Ishikawa (cell line): Measurements from ENCODE around the gene HOXC5.

ENCODE experiments used
- CEBPB ChIP-seq: IDR thresholded peaks from 2 replicates; pipeline ENCODE4 v1.6.1; 2012
- CREB1 ChIP-seq: IDR thresholded peaks from 2 replicates; pipeline ENCODE4 v1.6.1; 2012; ENCODE audit warnings: low read depth
- EGR1 ChIP-seq: IDR thresholded peaks from 2 replicates; pipeline ENCODE4 v1.6.1; 2012
- EP300 ChIP-seq: IDR thresholded peaks from 2 replicates; pipeline ENCODE4 v1.6.1; 2012; ENCODE audit warnings: borderline replicate concordance
- FOXM1 ChIP-seq: IDR thresholded peaks from 2 replicates; pipeline ENCODE4 v1.6.1; 2012; ENCODE audit warnings: low read depth, borderline replicate concordance
- NFIC ChIP-seq: IDR thresholded peaks from 2 replicates; pipeline ENCODE4 v1.6.1; 2012
- RAD21 ChIP-seq: IDR thresholded peaks from 2 replicates; pipeline ENCODE4 v1.6.1; 2012; ENCODE audit warnings: low read depth
- TAF1 ChIP-seq: IDR thresholded peaks from 2 replicates; pipeline ENCODE4 v1.6.1; 2012; ENCODE audit warnings: low read depth, mild to moderate bottlenecking
- TCF12 ChIP-seq: IDR thresholded peaks from 2 replicates; pipeline ENCODE4 v1.6.1; 2012; ENCODE audit warnings: low read depth
- TEAD4 ChIP-seq: IDR thresholded peaks from 2 replicates; pipeline ENCODE4 v1.6.1; 2012
- YY1 ChIP-seq: IDR thresholded peaks from 2 replicates; pipeline ENCODE4 v1.6.1; 2012; ENCODE audit warnings: low read depth
- ZBTB7A ChIP-seq: IDR thresholded peaks from 2 replicates; pipeline ENCODE4 v1.6.1; 2012; ENCODE audit warnings: low read depth
- TF ChIP-seq, protein P1 (sequence below): IDR thresholded peaks from 2 replicates; pipeline ENCODE4 v1.6.1; 2012; ENCODE audit warnings: low read depth, mild to moderate bottlenecking
- TF ChIP-seq, protein P2 (sequence below): IDR thresholded peaks from 2 replicates; pipeline ENCODE4 v1.6.1; 2012
- TF ChIP-seq, protein P3 (sequence below): IDR thresholded peaks from 2 replicates; pipeline ENCODE4 v1.6.1; 2012

Gene HOXC5

DNA sequence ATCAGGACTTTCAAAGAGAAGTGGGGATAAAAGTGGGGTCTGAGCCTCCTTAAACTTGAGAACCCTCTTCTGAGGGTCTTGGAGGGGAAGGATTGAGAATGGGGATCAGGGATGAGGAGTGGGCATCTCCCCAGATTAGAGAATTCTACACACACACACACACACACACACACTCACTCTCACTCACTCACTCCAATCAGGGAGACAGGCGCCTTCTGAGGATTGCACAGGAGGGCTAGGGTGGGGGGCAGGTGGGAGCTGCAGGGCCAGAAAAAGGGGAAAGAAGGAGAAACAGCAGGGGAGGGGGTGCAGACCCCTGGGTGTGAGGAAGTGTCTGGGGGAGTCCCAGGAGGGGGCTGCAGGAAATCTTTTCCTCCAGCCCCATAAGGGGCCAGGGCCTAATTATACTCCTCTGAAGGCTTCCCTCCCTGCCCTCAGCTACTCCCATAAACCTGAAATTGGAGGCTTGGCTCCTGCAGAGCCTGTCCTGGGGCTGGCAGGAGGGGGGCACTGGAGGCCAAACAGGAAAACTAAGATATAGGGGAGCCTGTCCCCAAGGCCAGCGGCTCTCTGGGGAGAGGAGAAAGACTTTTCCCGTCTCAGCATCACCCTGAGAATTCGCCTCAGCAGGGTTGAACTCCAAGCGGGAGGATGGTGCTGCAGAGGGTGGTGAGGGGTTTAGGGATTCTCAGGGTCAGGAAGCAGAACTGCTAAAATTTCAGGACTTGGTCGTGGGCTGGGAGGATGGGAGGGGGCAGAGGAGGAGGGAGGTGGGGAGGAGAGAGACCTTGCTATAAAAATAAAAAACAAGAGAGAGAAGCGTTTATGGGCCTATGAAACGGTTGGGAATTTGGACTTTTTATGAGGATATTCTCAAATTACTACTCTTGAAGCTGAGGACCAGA lies 31.3 kb upstream of the HOXC5 start:
- TF ChIP-seq, protein P1, sequence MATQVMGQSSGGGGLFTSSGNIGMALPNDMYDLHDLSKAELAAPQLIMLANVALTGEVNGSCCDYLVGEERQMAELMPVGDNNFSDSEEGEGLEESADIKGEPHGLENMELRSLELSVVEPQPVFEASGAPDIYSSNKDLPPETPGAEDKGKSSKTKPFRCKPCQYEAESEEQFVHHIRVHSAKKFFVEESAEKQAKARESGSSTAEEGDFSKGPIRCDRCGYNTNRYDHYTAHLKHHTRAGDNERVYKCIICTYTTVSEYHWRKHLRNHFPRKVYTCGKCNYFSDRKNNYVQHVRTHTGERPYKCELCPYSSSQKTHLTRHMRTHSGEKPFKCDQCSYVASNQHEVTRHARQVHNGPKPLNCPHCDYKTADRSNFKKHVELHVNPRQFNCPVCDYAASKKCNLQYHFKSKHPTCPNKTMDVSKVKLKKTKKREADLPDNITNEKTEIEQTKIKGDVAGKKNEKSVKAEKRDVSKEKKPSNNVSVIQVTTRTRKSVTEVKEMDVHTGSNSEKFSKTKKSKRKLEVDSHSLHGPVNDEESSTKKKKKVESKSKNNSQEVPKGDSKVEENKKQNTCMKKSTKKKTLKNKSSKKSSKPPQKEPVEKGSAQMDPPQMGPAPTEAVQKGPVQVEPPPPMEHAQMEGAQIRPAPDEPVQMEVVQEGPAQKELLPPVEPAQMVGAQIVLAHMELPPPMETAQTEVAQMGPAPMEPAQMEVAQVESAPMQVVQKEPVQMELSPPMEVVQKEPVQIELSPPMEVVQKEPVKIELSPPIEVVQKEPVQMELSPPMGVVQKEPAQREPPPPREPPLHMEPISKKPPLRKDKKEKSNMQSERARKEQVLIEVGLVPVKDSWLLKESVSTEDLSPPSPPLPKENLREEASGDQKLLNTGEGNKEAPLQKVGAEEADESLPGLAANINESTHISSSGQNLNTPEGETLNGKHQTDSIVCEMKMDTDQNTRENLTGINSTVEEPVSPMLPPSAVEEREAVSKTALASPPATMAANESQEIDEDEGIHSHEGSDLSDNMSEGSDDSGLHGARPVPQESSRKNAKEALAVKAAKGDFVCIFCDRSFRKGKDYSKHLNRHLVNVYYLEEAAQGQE, result no peak
- TF ChIP-seq TEAD4, result no peak
- no peak for TF ChIP-seq RAD21
- TF ChIP-seq FOXM1, result no peak
- no peak for TF ChIP-seq NFIC
- no peak for TF ChIP-seq TCF12
- no peak for TF ChIP-seq EGR1
- TF ChIP-seq ZBTB7A, result no peak
- TF ChIP-seq CREB1, result no peak
- no peak for TF ChIP-seq EP300
- TF ChIP-seq, protein P2, sequence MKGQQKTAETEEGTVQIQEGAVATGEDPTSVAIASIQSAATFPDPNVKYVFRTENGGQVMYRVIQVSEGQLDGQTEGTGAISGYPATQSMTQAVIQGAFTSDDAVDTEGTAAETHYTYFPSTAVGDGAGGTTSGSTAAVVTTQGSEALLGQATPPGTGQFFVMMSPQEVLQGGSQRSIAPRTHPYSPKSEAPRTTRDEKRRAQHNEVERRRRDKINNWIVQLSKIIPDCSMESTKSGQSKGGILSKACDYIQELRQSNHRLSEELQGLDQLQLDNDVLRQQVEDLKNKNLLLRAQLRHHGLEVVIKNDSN, result no peak
- TF ChIP-seq YY1, result no peak
- TF ChIP-seq, protein P3, sequence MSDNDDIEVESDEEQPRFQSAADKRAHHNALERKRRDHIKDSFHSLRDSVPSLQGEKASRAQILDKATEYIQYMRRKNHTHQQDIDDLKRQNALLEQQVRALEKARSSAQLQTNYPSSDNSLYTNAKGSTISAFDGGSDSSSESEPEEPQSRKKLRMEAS, result no peak
- no peak for TF ChIP-seq CEBPB
- no peak for TF ChIP-seq TAF1

DNA sequence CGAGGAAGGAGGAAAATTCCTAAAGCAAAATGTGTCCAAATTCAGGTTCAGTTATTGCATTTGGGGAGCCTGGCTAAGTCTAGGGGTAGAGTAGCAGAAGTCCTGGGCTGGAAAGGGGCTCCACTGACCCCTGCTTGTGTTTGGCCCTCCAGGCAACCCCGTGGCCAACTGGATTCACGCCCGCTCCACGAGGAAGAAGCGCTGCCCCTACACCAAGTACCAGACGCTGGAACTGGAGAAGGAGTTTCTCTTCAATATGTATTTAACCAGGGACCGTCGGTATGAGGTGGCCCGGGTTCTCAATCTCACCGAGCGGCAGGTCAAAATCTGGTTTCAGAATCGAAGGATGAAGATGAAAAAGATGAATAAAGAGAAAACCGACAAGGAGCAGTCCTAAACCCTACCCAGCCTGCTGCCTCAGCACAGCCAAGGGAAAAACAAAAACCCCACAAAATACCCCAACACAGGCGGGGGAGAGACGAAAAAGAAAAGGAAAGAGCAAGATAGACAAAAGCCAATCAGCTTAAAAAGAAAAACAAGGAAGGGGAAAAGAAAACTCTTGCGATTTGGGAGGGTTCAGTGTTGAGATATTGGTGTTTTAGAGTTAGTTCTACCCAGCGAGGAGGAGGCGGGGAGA lies 30.5 kb upstream of the HOXC5 start:
- TF ChIP-seq CEBPB (no peak), CREB1 (no peak), TCF12 (no peak), EGR1 (no peak), RAD21 (no peak), TAF1 (no peak), EP300 (no peak), FOXM1 (no peak), YY1 (no peak), TEAD4 (no peak), ZBTB7A (no peak), NFIC (no peak)
- TF ChIP-seq, protein P2, result no peak
- TF ChIP-seq, protein P1, result no peak
- TF ChIP-seq, protein P3, result no peak

DNA sequence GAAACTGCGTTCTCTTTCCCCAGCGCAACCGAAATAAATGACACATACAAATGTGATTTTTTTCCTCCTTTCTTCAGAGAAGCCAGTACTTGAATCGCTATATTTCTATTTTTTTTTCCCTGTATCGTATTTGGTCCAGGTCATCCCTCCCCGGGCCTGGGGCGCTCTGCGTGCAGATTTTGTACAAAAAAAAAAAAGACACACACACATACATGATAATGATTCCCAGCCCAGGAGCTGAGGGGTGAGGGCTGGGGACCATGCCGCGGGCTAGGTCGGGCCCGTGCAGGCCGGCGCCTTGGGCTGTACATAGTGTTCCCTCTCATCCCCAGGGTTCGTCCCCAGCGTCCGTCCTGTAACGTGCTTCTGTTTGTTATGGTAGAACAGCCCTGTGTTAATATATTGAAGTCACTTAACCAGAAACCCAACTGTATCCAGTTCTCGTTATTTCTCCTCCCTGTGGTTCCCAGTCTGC lies 29.9 kb upstream of the HOXC5 start:
- TF ChIP-seq FOXM1, result no peak
- TF ChIP-seq TCF12, result no peak
- no peak for TF ChIP-seq TAF1
- TF ChIP-seq RAD21, result no peak
- TF ChIP-seq, protein P2, result no peak
- TF ChIP-seq ZBTB7A, result no peak
- TF ChIP-seq CEBPB, result no peak
- no peak for TF ChIP-seq CREB1
- no peak for TF ChIP-seq EP300
- TF ChIP-seq, protein P1, result no peak
- TF ChIP-seq, protein P3, result no peak
- no peak for TF ChIP-seq NFIC
- no peak for TF ChIP-seq TEAD4
